Raji (cell line): ENCODE measurements around the gene NCAN.

Source experiments
- POLR2A ChIP-seq: IDR thresholded peaks from 2 replicates; pipeline ENCODE4 v1.6.1; 2011; ENCODE audit warnings: low read depth, low read length, control low read depth; ENCODE audit not compliant: insufficient read depth

Gene NCAN

DNA sequence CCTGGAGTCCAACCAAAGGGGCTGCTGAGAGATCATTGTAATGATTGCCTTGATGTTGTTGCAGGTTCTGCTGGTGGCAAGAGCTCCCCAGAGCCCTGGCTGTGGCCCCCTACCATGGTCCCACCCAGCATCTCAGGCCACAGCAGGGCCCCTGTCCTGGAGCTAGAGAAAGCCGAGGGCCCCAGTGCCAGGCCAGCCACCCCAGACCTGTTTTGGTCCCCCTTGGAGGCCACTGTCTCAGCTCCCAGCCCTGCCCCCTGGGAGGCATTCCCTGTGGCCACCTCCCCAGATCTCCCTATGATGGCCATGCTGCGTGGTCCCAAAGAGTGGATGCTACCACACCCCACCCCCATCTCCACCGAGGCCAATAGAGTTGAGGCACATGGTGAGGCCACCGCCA is 15.5 kb downstream of the NCAN start:
- no peak for TF ChIP-seq POLR2A

DNA sequence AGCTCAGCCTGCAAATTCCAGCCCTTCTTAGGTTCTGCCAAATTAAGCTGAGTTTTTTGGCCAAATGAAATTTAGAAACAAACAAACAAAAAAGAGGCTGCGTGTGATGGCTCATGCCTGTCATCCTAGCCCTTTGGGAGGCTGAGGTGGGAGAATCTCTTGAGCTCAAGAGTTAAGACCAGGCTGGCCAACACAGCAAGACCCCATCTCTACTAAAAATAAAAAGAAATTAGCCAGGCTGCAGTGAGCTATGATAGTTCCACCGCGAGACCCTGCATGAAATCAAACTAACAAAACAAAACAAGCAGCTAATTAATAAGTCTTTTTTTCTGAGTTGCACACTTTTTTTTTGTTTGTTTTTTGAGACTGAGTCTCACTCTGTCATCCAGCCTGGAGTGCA is 17.9 kb downstream of the NCAN start:
- no peak for TF ChIP-seq POLR2A

DNA sequence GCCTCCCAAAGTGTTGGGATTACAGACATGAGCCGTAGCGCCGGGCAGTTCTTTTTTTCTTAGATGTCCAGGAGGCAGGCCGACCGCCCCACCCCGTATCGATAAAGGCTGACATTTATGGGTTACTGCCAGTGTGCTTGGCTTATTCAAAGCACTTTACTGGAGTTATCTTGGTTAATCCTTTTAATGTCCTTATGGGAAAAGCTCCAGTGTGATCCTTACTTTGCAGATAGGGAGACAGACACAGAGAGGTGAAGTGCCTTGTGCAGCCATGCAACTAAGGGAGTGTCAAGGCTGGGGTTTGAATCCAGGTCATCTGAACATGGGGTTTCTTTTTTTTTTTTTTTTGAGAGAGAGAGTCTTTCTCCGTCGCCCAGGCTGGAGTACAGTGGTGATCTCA is 19.2 kb downstream of the NCAN start:
- TF ChIP-seq POLR2A: no peak

DNA sequence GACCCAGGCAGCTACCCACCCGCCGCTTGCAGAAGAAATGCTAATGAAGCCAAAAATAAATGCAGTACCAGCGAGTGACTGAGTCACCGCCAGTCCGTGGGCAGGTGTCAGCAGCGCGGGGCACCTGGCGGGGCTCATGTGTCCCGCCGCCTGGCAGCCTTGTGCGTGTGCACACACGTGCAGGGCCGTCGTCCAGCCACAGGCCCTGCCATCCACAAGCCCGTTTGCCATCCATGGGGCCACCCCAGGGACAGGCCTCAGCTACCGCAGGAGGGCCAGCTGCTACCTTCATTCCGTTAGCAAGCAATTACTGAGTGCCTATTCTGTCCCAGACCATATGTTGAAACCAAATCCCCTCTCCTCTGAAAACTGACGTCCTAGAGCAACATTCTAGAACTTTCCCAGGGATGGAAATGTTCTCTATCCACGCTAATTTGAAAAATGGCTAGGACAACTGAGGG is 20.5 kb downstream of the NCAN start:
- TF ChIP-seq POLR2A: no peak

DNA sequence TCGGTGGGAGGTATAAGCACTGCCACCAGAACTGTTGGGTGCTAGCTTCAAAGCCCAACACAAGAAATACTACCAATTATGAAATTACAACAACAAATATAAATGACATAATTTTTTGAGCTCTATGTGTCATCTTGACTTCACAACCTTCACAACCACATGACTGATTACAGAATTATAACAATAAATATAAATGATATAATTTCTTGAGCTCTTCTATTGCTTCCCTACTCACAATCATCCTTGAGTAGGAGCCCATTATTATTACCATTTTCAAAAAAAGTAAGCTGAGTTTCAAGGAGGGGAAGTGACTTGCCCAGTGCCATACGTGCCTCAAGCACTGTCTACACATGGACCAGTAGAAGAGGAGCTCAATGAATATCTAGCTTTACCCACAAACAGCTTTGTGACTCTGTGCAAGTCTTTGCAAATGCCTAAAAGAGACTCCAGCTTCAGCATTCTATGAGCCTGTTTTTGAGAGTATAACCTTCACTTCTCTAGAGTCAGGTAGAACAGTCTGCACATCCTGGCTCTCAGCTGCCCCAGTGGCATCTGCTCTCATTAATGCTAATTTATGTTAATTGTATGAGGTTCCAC is 22.6 kb downstream of the NCAN start:
- no peak for TF ChIP-seq POLR2A

DNA sequence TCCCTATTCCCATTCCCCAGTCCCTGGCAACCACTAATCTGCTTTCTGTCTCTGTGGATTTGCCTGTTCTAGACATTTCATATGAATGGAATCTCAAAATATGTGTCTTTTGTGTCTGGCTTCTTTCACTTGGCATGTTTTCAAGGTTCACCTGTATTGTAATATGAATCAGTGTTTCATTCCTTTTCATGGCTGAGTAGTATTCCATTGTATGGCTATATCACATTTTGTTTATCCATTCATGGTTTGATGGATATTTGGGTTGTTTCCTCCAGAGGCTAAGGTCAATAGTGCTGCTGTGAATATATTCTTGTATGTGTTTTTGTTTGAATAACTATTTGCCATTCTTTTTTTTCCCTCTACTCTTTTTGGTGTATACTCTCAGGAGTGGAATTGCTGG is 24.4 kb downstream of the NCAN start:
- no peak for TF ChIP-seq POLR2A

DNA sequence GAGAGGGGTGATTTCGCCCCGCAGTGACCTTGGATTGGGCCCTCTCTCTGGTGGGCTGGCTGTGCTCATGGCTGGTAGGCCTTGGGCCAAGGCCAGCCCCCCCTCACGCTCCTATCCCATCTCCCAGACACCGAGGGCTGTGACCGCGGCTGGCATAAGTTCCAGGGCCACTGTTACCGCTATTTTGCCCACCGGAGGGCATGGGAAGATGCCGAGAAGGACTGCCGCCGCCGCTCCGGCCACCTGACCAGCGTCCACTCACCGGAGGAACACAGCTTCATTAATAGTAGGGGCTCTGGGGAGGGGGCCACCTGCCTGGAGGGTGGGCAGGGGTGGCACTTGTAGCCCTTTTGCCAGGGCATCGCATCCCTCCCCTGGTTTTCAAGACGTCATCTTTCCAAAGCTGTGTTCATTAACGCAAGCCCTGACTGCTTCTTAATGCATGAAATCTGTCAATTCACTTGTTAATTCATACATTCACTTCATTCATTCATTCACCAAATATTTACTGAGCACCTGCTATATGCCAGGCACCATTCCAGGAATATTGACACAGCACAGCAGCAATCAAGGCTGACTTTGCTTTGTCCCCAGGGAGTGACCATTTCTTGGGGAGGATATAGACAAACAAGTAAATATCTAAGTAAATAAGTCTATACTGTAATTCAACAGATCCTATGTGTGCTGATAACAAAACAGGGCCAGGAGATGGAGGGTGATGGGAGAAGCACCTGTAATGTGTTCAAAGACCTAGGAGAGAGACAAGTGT is 26.6 kb downstream of the NCAN start:
- no peak for TF ChIP-seq POLR2A

DNA sequence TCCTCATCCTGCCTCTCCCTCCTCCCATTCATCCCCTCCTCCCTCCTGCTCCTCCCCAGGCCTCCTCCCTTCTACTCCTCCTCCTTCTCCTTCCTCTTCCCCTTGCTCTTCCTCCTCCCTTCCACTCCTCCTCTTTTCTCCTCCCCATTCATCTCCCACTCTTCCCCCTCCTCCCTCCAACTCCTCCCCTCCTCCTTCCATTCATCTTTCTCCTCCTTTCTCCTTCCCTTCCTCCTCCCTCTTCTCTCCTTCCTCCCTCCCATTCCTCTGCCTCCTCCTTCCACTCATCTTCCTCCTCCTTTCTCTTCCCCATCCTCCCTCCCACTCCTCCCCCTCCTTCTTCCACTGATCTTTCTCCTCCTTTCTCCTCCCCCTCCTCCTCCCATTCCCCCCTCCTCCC is 27.9 kb downstream of the NCAN start:
- TF ChIP-seq POLR2A: no peak

DNA sequence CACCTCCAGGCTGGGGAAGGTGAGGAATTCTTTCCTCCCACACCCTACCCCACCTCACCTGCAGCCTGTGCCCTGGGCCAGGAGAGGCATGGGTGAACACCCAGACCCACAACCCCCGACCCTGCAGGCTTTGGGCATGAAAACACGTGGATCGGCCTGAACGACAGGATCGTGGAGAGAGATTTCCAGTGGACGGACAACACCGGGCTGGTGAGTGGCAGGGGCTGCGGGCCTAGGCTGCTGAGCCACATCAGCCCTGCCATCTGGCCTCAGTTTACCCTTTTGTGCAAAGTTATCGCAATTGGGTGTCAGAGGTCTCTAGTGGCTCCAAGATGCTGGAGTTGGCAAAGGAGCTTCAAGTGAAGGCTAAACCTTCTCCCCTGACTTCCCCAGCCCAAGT is 28.7 kb downstream of the NCAN start:
- no peak for TF ChIP-seq POLR2A

DNA sequence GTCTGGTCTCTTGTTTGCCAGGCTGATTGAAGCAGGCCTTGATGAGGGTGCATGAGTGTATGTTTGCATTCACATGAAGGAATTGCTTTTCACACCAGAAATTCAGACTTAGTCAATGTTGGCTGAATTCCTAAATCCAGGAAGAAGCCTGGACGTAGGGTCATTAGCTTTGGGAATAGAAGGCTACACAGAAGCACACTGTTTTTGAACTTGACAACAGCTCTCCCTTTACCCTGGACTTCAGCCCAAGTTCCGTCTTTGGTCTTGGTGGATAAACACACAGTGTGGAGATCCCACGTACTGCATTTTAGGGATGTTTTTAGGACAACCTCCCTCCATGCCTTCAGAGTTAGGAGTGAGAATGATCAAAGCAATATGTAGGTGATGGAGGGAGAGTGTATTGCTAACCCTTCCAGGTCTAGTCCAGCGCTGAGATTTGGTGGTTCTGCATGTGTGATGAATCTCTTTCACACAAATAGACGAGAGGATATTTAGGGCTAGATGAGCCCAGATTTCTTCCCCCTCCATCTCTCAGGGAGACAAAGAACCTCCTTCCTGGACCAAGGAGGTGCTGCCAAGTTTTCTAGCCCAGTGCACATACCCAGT is 38.5 kb downstream of the NCAN start:
- TF ChIP-seq POLR2A: no peak

DNA sequence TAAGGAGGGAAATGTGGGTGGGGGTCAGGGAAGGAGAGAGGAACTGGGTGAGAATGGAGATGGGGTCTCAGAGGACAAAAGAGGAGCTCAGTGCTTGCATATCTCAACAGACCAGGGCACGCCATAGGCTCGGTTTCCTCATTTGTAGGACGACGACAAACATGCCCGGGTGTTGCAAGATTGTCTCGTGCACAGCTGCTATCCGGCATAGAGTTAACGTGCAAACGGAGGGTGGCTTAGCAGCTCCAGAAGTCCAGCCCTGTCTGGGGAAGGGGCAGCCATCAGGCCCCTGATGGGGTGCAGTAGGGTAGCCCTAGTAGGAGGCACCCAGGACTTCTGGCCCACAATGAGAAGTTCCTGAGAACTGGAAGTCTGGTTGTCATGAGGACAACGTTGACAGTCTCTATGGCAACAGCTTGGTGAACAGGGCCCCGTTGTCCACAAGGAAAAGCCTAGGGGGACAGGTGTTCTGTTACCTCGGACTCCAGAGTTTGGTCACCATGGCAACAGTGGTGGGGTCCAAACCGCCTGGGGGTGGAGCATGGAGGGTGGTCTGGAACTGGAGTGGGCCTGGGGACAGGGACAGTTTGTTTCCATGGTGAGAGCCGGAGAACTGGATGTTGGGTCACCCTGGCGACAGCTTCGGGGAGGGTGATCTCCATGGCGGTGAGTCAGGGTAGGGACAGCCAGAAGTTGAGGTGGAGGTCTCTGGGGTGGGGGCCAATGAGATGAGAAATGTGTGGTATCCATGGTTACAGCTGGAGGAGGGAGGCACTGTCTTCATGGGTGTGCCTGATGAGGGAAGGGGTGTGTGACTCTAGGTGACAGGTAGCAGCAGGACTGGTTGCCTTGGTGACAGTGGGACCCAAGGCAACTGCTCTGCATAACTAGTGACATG is 44.6 kb downstream of the NCAN start:
- no peak for TF ChIP-seq POLR2A

DNA sequence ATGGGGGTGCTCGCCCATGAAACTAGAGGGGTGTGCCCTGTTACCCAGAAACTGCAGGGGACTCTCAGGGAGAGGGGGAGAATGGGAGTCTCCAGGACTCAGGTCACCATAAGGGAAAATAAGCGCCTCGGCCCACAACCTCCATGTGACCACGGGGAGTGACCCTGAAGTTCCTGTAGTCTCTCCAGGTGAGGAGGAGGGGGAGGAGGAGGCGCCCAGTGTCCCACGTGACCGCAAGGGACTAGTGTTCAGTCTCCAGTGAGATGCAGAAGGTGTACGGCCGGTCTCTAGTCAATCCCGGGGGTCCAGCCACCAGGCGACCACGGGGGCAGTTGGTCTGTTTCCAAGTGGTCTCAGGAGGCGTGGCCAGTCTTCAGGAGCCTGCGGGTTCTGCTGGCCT is 45.4 kb downstream of the NCAN start:
- no peak for TF ChIP-seq POLR2A

DNA sequence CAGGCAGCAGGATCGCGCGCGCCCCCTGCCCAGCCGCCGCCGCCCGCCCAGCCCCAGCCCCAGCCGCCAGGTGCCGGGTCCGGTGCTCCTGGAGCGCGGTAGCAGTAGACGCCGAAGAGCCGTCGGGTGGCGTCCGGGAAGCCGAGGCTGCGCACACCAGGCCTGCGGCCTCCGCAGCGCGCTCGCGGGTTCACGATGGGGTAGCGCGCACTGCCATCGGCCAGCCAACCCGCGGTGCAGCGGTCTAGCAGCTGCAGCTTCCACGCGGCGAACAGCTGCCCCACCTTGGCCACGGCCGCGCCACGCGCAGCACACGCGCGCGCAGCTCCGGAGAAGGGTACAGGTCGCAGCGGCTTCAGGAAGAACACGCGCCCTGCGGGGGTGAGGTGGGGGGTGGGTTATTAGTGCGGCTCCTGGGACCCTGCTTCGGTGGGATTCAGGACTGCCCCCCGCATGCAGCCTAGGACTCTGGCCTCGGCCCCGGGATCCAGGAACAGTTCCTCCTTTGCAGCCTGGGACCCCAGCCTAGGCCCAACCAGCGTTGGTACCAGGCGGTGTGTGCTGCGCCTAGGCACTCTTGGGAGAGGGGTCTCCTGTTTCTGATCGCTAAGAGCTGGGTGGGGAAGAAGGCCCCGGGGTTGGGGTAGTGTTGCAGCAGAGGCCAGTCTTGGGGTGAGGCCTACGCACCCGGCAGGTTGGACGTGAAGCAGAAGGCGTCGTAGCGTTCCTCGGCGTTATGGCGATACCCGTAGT is 46.3 kb downstream of the NCAN start:
- no peak for TF ChIP-seq POLR2A

DNA sequence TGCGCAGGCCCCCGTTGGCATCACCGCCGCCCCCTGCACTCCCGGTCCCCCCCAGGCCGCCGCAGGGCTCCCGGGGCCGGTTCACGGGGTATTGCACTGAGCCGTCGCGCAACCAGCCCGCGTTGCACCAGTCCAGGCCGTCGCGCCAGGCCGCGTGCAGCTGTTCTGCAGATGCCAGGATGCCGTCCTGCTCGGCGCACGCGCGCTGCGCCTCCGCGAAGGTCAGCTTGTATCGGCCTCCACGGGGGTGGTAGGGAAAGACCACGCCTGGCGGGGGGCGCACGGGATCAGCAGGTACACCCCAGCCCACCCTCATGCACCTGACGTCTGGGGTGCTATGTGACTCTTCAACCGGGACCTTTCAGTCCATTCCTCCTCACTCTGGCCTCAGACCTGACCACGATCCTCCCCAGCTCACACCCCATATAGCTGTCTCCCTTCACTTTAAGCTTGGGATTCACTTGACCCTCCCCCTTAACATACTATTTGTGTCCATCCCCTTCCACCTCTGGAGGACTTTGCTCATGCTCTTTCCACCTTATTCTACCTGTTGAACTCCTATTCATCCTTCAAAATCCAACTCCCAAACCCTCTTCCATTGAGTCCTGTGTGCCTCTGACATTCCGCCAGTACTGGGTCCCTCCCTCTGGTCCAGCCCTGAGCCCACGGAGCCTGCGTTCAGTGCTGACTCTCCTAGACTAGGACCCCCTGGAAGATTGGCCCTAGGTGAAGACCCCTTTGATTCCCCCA is 47.0 kb downstream of the NCAN start:
- TF ChIP-seq POLR2A: no peak
